Measurements from ENCODE around the gene MFSD2B.
A peak's percentile ranks its signal among the peaks of the same experiment; 100 is the strongest.
"Not testable (repeated sequence)": the region's sequence is repeated elsewhere in the genome, so short reads cannot be mapped to it uniquely, and the experiment has no call there.

Gene MFSD2B, protein sequence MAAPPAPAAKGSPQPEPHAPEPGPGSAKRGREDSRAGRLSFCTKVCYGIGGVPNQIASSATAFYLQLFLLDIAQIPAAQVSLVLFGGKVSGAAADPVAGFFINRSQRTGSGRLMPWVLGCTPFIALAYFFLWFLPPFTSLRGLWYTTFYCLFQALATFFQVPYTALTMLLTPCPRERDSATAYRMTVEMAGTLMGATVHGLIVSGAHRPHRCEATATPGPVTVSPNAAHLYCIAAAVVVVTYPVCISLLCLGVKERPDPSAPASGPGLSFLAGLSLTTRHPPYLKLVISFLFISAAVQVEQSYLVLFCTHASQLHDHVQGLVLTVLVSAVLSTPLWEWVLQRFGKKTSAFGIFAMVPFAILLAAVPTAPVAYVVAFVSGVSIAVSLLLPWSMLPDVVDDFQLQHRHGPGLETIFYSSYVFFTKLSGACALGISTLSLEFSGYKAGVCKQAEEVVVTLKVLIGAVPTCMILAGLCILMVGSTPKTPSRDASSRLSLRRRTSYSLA

DNA sequence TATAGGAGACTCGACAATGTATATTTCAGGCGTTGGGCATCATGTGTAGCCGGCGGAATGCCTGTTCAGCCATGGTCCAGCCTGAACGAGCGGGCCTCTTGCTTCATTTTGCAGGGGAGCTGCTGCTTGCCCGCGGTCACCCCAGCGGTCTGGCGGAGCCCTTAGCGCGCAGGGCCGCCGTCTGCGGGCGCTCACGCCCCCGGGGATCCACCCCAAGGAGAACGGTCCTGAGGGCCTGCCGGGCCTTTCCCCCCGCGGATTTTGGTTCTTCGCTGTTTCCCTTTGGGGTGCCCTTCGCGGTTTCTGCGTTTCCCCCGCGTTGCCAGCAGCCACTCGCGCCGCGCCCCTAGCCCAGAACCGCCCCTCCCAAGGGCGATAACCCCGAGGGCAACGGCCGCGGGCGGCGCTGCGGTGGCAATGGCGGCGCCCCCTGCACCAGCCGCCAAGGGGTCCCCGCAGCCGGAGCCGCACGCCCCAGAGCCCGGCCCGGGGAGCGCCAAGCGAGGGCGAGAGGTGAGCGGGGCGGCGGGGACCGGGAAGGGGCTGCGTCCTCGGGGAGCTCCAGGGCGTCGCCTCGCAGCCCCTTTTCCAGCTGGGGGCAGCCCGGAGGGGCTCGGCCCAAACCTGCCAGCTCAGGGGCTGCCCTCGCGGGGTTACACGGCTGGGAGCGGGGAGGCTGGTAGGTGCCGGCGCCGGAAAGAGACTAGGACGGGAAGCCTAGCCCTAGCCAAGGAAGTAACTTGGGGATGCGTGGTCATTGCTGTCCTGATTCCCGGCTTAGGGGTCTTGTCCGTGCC lies at the start of gene MFSD2B:
Gene MFSD2B (plus strand): TSS at position 406 of the 797 bp plus-strand sequence. CDS start 12 bp downstream, at position 418.
- peak; percentile 13 for DNase-seq (ENCODE audit: low read depth)

DNA sequence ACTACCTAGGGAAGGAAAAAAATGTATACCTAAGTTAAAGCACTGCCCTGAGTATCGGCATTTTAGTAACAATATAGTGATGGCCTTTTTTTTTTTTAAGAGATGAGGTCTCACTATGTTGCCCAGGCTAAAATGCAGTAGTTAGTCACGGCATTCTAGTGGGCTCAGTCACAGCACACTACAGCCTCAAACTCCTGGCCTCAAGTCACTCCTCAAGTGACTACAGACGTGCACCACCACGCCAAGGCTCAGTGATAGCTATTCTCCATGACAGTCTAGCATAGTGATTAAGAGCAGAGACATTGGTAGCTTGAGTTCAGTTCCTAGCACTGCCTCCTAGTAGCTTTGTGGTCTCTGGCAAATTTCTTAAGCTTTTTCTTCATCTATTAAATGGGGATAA lies 42.0 kb upstream of the MFSD2B start:
- DNase-seq (ENCODE audit: low read depth) = no peak

DNA sequence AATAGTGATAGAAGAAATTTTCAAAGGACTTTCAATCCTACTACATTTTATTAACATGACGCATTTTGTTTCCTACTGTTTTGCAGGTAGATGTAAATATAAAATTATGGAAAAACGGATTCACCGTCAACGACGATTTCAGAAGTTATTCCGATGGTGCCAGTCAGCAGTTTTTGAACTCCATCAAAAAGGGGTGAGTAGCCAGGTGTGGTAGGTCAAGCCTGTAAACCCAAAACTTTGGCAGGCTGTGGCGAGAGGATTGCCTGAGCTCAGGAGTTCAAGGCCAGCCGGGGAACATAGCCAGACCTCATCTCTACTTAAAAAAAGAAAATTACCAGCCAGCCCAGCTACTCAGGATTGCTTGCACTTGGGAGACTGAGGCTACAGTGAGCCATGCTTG lies 33.0 kb upstream of the MFSD2B start:
- no peak for DNase-seq (ENCODE audit: low read depth)

DNA sequence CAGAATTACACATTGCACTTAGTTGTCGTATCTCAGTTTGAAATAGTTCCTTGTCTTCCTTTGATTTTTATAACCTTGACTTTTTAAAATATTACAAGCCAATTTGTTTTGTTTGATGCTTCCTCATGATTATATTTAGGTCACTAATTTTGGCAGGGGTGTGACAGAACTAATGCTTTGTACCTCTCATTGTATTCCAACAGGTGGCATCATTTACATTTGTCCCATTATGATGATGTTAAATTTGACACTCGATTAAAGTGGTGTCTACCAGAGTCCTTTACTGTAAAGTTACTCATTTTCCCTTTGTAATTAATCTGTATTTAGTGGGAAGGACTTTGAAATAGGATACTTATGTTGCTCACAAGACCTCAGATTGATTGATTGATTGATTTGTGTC lies 21.5 kb upstream of the MFSD2B start:
- no peak for DNase-seq (ENCODE audit: low read depth)

GRCh38 chr2:23992931-23993330 lies 17.0 kb upstream of the MFSD2B start:
- DNase-seq (ENCODE audit: low read depth) = no peak

GRCh38 chr2:23993736-23994269 lies 16.1 kb upstream of the MFSD2B start:
- DNase-seq (ENCODE audit: low read depth) = peak; percentile 26

DNA sequence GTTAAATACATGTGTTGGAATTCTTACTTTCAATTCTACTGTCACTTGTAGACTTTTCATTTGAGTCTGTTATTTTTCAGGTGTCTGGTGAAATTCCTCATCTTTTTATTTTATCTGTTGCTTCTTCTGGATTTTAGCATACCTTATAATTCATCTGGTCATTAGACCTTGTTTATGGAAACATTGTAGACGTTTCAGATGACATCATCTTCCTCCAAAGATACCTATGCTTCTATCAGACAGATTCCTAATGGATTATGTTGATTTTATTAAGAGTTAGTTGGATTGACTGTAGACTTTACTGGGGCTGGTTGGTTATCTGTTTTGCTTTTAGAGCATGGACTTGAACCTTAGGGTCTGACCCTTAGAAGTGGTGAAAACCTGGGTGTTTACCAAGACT lies 15.3 kb upstream of the MFSD2B start:
- no peak for DNase-seq (ENCODE audit: low read depth)

DNA sequence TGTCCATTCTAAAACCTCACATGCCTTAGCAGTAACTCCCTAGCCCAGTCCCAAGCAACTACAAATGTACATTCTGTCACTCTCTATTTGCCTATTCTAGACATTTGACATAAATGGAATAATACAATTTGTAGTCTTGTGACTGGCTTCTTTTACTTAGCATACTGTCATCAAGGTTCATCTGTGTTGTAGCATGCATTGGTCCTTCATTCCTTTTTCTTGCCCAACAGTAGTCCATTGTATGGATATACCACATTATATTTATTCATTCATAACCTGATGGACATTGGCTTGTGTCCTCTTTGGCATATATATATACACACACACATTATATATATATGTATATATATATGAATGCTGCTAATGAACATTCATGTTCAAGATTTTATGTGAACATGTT lies 2.2 kb upstream of the MFSD2B start:
- no peak for DNase-seq (ENCODE audit: low read depth)

GRCh38 chr2:24008672-24009366 lies 1.1 kb upstream of the MFSD2B start:
- DNase-seq (ENCODE audit: low read depth) = no peak

- DNase-seq (ENCODE audit: low read depth) = no peak
Observed at GRCh38 chr2:24009367-24009679, 562 bp upstream of the MFSD2B start.

- no peak for DNase-seq (ENCODE audit: low read depth)
Observed at GRCh38 chr2:24010477-24011249, 778 bp downstream of the MFSD2B start.

- DNase-seq (ENCODE audit: low read depth) = no peak
Observed at GRCh38 chr2:24011250-24012104, 1.6 kb downstream of the MFSD2B start.

GRCh38 chr2:24012521-24013188 lies 2.8 kb downstream of the MFSD2B start:
- no peak for DNase-seq (ENCODE audit: low read depth)

DNA sequence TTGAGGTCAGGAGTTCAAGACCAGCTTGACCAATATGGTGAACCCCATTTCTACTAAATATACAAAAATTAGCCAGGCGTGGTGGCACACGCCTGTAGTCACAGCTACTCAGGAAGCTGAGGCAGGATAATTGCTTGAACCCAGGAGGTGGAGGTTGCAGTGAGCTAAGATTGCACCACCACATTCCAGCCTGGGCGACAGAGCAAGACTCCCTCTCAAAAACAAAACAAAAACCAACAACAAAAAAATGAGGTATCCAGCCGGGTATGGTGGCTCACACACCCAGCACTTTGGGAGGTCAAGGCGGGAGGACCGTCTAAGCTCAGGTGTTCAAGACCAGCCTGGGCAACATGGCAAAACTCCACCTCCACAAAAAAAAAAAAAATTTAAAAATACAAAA lies 5.0 kb downstream of the MFSD2B start:
- not testable (repeated sequence) for DNase-seq (ENCODE audit: low read depth)

GRCh38 chr2:24015562-24016375 lies 5.9 kb downstream of the MFSD2B start:
- DNase-seq (ENCODE audit: low read depth) = peak; percentile 86

DNA sequence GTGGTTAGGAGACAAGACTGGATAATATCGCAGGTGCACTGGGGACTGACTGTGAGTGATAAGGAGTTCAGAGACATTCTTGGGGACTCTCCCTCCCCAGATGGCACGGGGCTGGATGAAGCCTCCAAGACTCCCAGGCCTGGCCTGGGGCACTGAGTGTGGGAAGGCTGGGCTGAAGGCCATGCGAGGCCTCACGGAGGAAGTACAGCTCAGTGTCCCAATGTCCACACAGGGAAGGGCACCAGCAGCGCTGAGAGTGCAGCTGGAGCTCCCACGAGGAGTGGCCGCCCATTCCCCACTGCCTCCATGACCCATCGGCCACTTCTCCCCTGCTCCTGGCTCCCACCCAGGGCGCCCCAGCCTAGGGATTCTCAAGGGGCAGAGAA lies 6.5 kb downstream of the MFSD2B start:
- DNase-seq (ENCODE audit: low read depth) = no peak

DNA sequence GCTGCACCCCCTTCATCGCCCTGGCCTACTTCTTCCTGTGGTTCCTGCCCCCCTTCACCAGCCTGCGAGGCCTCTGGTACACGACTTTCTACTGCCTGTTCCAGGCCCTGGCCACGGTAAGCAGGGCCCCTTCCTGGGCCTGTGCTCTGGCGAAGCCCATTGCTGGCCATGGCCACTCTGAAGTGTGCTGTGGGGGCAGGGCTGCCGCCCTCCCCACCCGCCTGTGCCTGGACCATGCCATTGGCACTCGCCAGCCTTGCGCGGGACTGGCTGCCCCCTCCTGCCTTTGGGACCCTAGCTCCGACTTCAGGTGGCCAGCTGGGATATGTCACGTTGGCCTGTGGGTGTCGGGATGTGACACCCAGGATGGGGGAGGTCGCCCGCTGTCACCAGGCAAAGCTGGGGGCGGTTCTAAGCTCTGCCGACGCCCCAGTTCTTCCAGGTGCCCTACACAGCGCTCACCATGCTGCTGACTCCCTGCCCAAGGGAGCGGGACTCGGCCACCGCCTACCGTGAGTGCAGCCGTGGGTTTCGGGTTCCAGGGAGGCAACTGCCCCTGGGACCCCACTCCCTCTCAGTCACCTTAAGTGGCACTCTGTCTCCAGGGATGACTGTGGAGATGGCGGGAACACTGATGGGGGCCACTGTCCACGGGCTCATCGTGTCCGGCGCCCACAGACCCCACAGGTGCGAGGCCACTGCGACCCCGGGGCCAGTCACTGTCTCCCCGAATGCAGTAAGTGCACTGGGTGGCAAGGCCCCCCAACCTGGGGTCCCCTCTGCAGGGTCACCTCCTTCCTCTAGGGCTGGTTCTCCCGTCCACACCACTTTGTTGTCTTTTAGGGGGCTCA lies 7.2 kb downstream of the MFSD2B start:
- DNase-seq (ENCODE audit: low read depth) = no peak

- DNase-seq (ENCODE audit: low read depth) = no peak
Observed at GRCh38 chr2:24017711-24018110, 7.8 kb downstream of the MFSD2B start.
